GM18861 (cell line): ENCODE results near the gene PPFIBP1.
"Not testable (repeated sequence)": the region's sequence is repeated elsewhere in the genome, so short reads cannot be mapped to it uniquely, and the experiment has no call there.

Experiments used
- ATAC-seq: cut with Tn5 transposase; IDR thresholded peaks from one replicate; pipeline ENCODE4 v1.9.1; 2021; ENCODE audit not compliant: unreplicated experiment

The PPFIBP1 gene

GRCh38 chr12:27622436-27623195 is 98.6 kb downstream of the PPFIBP1 start:
- no peak for ATAC-seq

GRCh38 chr12:27623645-27624044 is 99.6 kb downstream of the PPFIBP1 start:
- ATAC-seq = no peak

DNA sequence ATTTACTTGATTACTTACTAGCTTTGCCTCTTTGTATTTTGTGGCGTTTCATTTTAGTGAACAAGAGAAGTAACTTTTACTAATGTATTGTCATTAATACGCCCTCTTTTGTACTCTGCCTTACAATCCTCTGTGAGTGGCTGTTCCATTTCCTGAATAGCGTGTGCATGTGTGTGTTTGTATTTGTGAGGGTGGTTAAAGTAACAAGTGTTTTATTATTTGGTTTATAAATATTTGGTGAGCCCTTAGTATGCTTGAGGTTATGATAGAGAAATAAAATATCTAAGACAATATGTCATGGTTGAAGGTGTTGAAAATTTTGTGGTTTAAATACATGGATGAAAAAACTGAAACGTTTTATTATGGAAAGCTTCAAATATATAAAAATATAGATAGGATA is 100.6 kb downstream of the PPFIBP1 start:
- no peak for ATAC-seq

DNA sequence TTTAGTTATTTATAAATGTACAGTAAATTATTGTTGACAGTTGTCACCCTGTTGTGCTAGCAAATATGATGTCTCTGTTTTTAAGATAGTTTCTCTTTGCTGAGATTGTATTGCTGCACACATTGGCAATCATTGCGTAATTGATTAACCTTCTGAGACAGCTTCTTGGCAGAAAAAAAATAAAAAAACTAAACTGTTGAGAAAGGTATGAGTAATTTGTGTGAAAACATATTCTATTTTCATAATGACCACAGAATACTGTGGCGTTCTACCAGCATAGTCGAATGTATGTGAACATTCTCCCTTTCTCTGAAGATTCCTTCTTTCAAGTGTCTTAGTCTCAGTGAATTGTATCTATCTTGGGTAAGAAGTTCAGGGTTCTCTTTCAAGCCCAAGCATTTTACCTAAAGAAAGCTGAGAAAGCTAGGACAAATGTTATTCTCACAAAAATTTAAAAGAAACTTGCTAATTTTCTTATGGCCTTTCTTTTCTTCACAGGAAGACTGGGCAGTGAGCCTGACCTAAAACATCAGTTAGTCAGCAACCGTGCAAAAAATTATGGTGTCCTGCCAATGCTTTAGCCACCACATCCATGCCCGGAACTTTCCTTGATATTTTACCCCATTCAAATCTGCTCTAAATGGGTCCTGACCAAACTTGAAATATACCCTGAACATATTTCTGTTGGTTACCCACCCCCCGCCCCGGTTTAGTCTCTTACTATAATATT is 103.3 kb downstream of the PPFIBP1 start:
- ATAC-seq = peak; percentile 81

DNA sequence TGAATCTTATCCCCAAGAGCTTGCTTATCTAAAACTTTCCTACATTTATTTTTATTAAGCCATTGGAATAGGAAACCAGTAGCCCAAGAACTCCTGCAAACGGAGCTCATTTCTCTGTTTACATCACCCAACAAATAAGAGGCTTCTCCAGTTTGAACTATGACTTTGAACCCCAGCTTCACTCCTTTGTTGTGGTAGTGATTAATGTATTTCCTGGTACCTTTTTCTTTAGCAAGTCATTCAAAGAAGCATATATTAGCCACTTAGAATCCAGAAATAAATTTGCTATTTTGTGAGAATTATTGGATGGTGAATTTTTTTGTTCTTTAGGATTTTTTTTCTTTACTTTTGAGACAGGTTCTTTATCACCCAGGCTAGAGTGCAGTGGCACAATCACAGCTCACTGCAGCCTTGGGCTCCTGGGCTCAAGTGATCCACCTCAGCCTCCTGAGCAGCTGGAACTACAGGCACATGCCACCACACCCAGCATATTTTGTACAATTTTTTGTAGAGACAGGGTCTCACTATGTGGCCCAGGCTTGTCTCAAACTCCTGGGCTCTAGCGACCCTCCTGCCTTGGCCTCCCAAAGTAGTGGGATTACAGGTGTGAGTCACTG is 104.0 kb downstream of the PPFIBP1 start:
- ATAC-seq = not testable (repeated sequence)

- not testable (repeated sequence) for ATAC-seq
Observed at GRCh38 chr12:27630219-27630618, 106.2 kb downstream of the PPFIBP1 start.

DNA sequence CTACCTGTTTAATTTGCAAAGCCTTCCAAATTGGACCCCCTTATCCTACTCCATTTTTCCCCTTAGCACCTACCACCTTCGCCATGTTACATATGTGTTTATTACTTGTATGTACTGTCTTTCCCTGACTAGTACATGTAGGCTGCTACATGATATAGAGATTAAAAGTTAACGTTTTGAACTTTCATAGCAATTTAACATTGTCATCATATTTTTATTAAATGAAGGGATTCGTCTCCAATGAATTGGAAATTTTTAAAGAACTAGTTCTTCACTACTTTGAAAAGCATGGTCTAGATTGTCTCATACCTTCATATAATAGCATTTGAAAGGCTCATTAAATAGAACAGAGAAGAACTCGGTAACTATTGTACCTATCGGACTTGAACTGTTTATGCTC is 107.4 kb downstream of the PPFIBP1 start:
- no peak for ATAC-seq

- no peak for ATAC-seq
Observed at GRCh38 chr12:27631813-27632491, 107.9 kb downstream of the PPFIBP1 start.

DNA sequence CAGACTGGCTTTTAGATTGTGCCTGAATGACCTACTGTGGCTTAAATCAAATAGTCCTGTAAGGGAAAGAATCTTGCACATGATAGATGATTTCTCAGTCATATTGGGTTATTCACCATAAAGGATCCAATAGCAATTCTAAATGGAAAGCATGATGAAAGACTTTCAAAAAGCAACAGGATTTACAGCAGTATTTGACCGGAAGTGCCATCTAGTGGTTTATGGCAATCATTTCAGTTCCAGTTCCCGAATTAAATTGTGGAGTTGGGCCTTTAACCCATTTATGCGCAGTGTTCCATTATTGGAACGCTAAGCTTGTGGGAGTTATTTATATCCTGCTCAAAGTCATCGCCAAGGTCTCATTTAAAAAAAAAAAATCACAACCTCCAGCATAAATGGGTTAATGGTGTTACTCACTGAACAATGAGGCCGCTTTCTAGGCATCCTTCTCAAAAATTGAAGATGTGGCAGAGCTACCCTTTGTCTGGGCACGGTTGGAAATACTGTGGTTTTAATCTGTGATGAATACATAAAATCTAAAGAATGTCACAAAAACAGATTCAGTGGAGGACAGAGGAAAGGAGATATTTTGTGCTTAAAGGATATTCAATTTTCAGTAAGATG is 111.5 kb downstream of the PPFIBP1 start:
- ATAC-seq = no peak

DNA sequence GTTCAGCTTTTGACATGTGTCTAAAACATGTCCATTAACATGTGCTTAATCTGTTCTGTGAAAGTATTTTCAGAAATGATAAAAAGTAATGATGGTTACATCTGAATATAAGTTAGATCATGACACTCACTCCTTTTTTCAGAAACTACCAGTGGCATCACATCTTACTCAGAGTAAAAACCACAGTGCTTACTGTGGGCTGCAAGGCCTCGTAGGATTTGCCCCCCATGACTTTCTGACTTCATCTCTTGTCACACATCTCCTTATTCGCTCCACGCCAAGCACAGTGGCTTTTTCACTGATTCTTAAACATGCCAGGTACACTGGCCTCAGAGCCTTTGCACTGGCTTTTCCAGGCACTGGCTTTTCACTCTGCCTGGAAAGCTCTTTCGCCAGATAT is 112.6 kb downstream of the PPFIBP1 start:
- ATAC-seq = not testable (repeated sequence)

DNA sequence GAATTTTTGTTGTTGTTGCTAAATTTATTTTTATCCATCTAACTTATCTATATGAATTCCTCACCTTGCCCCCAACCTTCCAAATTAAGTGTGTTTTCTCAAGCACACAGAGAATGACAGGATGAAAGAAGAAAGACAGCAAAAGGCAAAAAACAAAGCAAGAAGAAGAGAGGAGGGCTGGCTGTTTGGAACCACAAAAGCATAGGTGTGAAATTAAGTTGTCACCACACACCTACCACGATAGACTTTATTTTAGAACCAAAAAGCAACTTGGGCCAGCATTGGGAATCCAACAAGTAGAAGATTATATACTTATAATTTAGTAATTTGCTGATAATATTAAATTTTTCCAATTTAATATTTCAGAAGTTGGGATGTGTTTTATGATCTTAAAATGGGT is 113.5 kb downstream of the PPFIBP1 start:
- ATAC-seq = no peak

DNA sequence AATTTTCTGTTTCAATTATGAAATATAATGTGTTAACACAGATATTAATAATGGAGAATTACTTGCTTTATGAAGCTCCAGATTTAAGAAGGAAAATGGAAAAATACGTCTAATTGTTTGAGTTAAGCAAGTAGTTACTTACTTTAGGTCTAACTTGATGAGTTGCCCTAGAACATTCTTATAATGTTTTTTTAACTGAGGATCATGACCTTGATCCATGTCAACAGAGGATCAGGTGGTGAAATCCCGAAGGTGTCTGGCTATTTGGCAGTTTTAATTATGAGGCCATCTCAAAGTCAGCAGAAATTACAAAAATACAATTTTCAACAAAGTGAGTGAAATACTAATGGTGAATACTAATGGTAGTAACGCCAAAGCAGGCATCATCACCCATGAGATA is 115.3 kb downstream of the PPFIBP1 start:
- ATAC-seq = no peak

DNA sequence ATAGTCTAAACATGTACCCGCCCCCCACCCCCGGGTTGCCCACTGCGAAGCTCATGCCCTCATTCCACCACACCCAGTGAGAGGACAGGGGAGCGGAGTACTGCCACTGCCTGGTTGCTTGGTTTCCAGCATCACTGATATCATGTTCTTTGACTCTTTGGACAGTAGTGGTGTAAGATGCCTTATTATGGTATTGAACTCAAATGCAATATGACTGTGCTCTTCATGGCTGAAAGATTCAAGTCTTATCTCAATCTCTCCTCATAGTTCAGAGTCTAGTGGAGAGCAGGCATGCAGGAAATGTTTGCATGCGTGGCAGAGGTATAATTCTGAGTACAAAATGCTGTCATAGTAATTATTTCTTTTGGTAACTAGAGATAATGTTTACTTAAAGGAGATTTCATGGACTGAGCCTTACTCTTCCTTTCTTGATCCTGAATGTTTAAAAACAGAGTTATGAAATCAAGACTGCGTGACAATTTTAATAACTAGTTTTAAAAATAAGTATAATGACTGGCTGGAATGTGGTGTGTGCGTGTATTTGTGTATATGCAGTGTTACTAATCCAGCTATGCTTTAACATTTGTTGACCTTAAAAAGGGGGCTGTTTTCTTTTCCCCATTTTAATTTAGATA is 116.7 kb downstream of the PPFIBP1 start:
- not testable (repeated sequence) for ATAC-seq

DNA sequence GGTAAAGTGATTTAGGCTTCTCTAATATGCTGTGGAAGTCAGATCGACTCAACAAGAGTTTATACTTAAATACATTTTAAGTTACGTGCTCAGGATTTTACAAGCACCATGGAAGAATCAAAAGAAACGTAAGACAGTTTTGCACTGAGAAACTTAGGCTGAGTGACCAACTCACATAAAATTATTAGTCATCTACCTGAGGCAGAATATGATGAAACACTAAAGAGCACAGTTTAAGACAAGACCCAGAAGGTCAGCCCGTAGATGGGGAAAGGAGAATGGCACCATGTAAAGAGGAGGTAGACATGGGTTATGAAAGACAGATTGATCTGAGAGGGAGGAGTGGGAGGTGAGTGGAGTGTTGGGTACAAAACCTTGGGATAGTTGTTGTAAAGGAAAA is 118.4 kb downstream of the PPFIBP1 start:
- ATAC-seq = not testable (repeated sequence)

DNA sequence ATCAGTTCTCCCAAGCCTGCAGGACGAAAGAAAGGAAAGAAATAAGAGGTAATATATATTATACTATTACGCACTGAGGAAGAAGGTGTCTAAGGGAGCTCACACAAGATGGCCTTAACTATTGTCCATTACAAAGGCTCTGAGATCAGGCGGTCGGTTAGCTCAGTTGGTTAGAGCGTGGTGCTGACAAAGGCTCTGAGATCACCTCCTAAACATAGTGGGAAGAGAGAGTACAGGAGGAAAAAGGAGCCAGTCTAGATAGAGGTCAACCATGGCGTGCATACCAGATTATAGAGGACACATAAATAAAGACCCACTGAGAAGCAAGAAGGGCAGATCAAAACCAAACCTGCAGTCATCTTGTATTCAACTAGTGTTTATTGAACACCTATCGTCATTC is 118.9 kb downstream of the PPFIBP1 start:
- ATAC-seq = not testable (repeated sequence)

DNA sequence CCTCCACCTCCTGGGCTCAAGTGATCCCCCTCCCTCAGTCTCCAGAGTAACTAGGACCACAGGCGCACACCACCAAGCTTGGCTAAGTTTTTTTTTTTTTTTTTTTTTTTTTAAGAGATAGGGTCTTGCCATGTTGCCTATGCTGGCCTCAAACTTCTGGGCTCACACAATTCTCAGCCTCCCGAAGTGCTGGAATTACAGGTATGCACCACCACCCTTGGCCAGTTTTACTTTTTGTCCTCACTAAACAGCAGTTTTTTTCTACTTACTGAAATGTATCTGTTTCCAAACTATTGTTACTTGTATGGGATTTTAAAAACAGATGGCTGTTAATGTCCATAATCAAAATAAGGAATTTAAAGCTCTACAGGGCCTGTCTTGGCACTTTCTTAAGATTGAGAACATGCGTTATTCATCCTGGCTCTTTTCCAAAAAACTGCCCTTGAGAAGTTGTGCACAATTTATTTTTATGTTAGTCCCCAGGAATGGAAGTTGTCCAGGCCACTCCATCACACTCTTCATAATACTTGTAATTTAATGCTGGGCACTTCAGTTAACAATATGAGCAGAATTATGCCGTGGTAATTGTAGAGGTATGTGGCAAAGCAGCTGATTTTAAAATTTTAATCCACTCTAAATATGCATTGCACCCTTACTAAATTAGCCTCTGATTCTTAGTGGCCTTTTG is 120.3 kb downstream of the PPFIBP1 start:
- no peak for ATAC-seq

DNA sequence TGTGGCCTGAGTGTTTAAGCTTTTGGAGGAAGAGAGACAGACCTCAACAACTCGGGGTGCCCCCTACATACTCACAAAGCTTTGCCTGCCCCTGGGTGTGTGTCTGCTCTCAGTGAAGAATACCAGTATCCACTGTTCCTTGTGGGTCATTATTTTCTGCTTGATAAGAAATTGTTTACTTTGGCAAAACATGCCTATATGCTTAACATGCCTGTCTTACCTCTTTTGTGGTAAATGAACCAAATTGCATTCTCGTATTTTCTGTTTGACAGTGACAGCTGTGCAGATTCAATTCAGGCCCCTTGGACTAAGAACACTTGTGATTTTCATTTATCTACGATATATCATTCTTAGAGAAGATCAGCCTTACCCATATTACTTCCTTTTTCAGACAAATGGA is 121.7 kb downstream of the PPFIBP1 start:
- ATAC-seq = no peak

DNA sequence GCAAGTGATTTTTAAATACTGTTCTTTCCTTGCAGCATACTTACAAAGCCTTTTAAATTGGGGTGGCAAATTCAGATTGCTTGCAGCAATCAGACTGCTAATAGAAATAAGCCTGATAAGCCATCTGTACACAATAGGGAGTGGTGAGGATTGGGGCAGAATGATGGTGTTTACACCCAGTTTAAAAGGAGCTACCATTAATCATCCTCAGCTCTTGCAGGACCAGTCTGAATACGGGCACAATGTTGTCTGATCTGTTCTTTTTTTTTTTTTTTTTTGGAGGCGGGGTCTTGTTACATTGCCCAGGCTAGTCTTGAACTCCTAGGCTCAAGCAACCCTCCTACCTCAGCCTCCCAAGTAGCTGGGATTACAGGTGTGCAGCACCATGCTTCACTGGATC is 122.1 kb downstream of the PPFIBP1 start:
- ATAC-seq = no peak

DNA sequence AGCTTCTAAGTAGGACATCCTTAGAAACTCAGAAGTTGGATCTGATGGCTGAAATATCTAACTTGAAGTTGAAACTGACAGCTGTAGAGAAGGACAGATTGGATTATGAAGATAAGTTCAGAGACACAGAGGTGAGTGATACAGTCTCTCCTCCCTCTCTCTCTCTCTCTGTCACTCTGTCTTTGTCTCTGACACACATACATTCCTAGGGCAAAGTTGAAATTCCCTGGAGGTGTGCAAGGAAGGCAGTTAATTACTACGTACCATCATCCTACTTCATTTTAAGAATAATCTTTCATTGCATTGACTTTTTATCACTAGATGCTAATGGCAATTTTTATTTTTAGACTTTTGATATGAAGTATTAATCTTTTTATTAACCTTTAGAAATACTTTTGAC is 126.0 kb downstream of the PPFIBP1 start:
- no peak for ATAC-seq

DNA sequence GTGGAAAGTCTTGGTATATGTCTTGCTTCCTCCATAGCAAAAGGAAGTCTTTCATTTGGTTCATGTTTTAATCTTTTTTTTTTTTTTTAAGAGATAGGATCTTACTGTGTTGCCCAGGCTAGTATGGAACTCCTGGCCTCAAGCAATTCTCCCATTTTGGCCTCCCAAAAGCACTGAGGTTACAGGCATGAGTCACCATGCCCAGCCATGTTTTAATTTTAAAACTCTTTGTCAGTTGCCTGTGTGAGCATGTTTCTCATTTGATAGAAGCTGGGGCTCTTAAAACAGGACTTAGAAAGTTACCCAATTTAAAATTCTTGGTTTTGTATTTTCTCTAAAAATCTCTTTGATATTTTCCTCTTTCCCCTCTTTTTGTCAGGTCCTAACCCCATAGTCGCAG is 127.2 kb downstream of the PPFIBP1 start:
- ATAC-seq = no peak
